Fibroblast of gingiva (primary cell): ENCODE results near the gene ZNF532.

Experiments
- DNase-seq: peaks from one replicate; pipeline ENCODE4 v3.0.0-alpha.2; 2011; ENCODE audit warnings: low read depth

The ZNF532 gene

GRCh38 chr18:58947136-58947732 lies 82.6 kb downstream of the ZNF532 start:
- DNase-seq: no peak

DNA sequence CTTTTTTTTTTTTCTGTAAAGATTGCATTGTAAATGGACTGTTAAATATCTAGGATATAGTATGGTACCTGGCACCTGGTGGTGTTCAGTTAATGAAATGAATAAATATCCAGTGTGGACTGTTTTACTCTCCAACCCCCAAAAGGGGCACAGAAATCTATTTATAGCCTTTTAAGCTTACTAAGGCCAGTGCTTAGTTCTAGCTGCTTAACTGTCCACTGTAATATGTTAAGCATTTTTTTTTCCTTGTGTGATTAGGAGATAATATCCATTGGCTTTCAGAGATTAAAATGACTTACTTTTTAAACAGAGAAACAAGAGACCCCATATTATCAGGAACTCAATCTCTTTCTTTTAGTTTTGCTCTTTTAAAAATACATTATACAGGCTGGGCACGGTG lies 84.4 kb downstream of the ZNF532 start:
- DNase-seq: no peak

- no peak for DNase-seq
These were observed 87.5 kb downstream of the ZNF532 start for GRCh38 chr18:58951986-58952702.

GRCh38 chr18:58952858-58953257 lies 88.2 kb downstream of the ZNF532 start:
- no peak for DNase-seq

GRCh38 chr18:58953627-58954026 lies 89.0 kb downstream of the ZNF532 start:
- no peak for DNase-seq

GRCh38 chr18:58955001-58955400 lies 90.3 kb downstream of the ZNF532 start:
- DNase-seq: no peak

- DNase-seq: peak; percentile 62
These were observed 91.1 kb downstream of the ZNF532 start for GRCh38 chr18:58955738-58956137.

GRCh38 chr18:58958628-58959027 lies 94.0 kb downstream of the ZNF532 start:
- DNase-seq: no peak

DNA sequence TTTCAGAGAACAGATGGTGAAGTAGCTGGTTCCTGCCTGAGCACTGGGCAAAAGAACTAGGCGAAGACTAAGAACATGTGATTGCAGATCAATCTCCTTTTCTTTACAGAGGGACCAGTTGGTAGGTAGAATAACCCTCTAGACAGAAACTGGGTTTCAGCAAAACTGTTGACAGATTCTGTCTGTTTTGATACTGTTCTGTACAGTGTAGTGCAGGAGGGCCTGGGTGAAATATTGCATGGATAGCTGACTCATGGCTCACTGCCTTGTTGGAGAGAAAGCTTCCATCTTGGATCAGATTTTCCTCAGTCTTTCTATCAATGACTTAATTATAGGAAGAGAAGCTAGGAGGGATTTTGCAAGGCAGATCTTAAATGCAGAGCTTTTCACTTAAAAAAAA lies 95.8 kb downstream of the ZNF532 start:
- DNase-seq: no peak

DNA sequence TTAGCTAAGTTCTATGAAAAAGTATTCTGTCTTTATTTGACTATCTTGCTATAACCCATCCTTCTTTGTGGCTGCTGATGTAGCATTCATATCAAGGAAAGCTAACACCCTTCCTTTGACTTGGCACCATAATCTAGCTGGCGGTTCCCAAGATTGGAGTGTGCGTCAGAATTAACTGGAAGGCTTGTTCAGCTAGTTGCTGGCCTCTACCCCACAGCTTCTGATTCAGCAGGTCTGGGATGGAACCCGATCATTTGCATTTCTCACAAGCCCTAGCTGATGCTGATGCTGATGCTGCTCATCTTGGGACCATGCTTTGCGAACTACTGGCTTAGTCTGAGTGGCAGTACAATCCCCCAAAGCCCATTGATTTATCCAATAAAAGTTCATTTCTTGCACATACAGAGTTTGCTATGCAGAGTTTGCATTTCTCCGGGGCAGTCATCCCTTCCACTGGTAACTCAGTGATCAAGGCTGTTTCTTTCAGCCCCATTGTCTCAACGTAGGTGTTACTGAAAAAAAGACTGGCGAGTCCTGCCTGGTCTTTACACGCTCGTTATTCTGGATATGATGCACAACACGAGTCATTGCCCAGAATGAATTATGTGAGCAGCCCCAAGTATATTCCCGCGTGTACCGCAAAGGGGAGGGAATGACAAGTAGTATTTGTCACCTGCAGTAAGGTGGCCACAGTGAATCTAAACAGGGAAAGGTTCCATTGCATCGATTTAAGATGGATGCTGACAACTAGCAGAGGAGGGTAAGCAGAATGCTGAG lies 96.5 kb downstream of the ZNF532 start:
- DNase-seq: no peak

GRCh38 chr18:58962336-58962735 lies 97.7 kb downstream of the ZNF532 start:
- DNase-seq: no peak

DNA sequence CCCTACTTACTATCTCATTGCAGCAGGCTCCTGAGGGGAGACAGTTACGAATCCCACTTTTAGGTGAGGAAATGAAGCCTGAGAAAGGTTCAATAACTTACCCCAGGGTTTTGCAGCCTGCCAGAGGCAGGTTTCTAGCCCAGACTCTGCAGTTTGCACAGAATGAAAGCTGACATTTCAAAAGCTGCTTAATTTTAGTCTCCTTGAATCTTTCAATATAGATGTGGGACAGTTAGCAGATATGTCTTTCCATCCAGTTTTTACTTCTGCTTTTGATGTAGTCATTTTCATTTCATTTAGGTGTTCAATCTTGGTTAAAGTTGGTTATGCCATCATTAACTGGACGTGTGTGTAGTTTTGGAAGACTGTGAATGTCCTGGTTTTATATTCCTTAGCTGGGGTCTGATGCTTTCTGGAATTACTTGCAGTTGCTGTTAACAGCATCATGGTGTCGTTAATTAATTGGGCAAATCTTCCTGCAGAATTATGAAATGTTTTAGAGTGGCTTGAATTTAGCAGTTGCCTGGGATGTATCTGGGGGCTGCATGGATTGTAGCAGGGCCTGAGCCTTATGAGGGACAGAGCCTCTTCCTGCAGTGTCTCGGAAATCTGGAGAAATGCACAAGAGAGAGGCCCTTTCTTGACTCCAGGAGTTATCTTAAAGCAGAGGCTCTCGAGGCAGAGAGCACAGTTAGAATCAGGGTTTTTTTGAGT lies 100.8 kb downstream of the ZNF532 start:
- no peak for DNase-seq

GRCh38 chr18:58966005-58966677 lies 101.5 kb downstream of the ZNF532 start:
- no peak for DNase-seq

GRCh38 chr18:58966704-58967103 lies 102.0 kb downstream of the ZNF532 start:
- no peak for DNase-seq

- DNase-seq: peak; percentile 21
These were observed 103.1 kb downstream of the ZNF532 start for GRCh38 chr18:58967751-58968254.

- DNase-seq: no peak
These were observed 106.5 kb downstream of the ZNF532 start for GRCh38 chr18:58970943-58971790.

GRCh38 chr18:58975296-58975695 lies 110.6 kb downstream of the ZNF532 start:
- no peak for DNase-seq

GRCh38 chr18:58975781-58976180 lies 111.1 kb downstream of the ZNF532 start:
- DNase-seq: no peak

DNA sequence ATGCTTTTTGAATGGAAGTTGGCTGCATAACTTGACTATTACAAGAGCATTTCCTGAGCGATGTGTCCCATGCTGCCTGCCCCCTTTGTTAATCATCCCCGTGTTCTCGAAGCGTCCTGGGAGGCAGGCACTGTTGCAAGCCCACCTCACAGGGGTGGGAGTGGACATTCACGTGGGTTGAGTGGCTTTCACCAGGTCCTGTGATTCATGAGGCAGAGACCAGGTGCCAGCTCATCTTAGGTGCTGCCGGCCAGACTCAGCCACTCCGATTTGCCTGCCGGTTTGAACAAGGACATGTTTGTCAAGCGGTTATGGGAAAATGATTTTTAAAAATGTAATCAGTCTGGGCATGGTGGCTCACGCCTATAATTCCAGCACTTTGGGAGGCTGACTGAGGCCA lies 112.5 kb downstream of the ZNF532 start:
- DNase-seq: no peak

- DNase-seq: no peak
These were observed 113.1 kb downstream of the ZNF532 start for GRCh38 chr18:58977801-58978200.

- DNase-seq: no peak
These were observed 114.2 kb downstream of the ZNF532 start for GRCh38 chr18:58978916-58979315.
